ENCODE measurements around the gene SCN10A. TPM values are rescaled to one million over a fixed set of nuclear protein-coding genes. Genes with fewer than 3 reads are reported as not detected.
A peak's percentile ranks its signal among the peaks of the same experiment; 100 is the strongest.

Gene SCN10A
- total RNA-seq, 4 donors from 2014 or later = not detected

GRCh38 chr3:38739396-38739689 is 76.7 kb downstream of the SCN10A start:
- Histone ChIP-seq H3K4me3 (no peak overlapping the region), H3K27me3 (peaks cover 10% of the 10 kb centered on the region), H3K9me3 (no peaks in the 10 kb centered on the region), H3K36me3 (no peaks in the 10 kb centered on the region), H3K27ac (no peak overlapping the region), H3K4me1 (no peaks in the 10 kb centered on the region)
- TF ChIP-seq POLR2A (IDR thresholded peaks at IDR 0.05) (no peak), EP300 (IDR thresholded peaks at IDR 0.05) (no peak)
- 41% methylated on average over 5 of the region's 5 CpGs for WGBS
- no peak for DNase-seq (ENCODE audit: low spot score in 2 of 2)

GRCh38 chr3:38738630-38739395 is 77.2 kb downstream of the SCN10A start:
- TF ChIP-seq POLR2AphosphoS5 (IDR thresholded peaks at IDR 0.05) (no peak), CTCF (IDR thresholded peaks at IDR 0.05) (peak in 1 of 2 donors; percentile 19)
- 58% methylated on average over 12 of the region's 13 CpGs for WGBS
- Histone ChIP-seq H3K4me3 (no peak overlapping the region), H3K36me3 (no peaks in the 10 kb centered on the region), H3K4me1 (no peaks in the 10 kb centered on the region), H3K27me3 (peaks cover 10% of the 10 kb centered on the region), H3K9me3 (no peaks in the 10 kb centered on the region), H3K27ac (no peak overlapping the region)
- no peak for DNase-seq (ENCODE audit: low spot score in 2 of 2)

GRCh38 chr3:38731522-38731921 is 84.5 kb downstream of the SCN10A start:
- Histone ChIP-seq H3K9me3 (no peaks in the 10 kb centered on the region), H3K27ac (no peak overlapping the region), H3K27me3 (no peaks in the 10 kb centered on the region), H3K4me1 (no peaks in the 10 kb centered on the region), H3K4me3 (no peak overlapping the region), H3K36me3 (no peaks in the 10 kb centered on the region)
- TF ChIP-seq POLR2A (IDR thresholded peaks at IDR 0.05) = no peak
- TF ChIP-seq EP300 (IDR thresholded peaks at IDR 0.05) = no peak
- TF ChIP-seq CTCF (IDR thresholded peaks at IDR 0.05) = no peak
- no peak for TF ChIP-seq POLR2AphosphoS5 (IDR thresholded peaks at IDR 0.05)
- DNase-seq (ENCODE audit: low spot score in 2 of 2) = no peak
- WGBS = 72% methylated on average over 3 of the region's 3 CpGs

- Histone ChIP-seq H3K27ac (no peak overlapping the region), H3K4me3 (no peak overlapping the region), H3K4me1 (no peaks in the 10 kb centered on the region), H3K9me3 (no peaks in the 10 kb centered on the region), H3K36me3 (no peaks in the 10 kb centered on the region), H3K27me3 (no peaks in the 10 kb centered on the region)
- no peak for DNase-seq (ENCODE audit: low spot score in 2 of 2)
- TF ChIP-seq CTCF (IDR thresholded peaks at IDR 0.05) = no peak
Measured at GRCh38 chr3:38730281-38730680, 85.7 kb downstream of the SCN10A start.

GRCh38 chr3:38728008-38728407 is 88.0 kb downstream of the SCN10A start:
- no peak for DNase-seq (ENCODE audit: low spot score in 2 of 2)
- WGBS = 27% methylated on average over 1 of the region's 1 CpG
- Histone ChIP-seq H3K9me3 (no peaks in the 10 kb centered on the region), H3K4me3 (no peak overlapping the region), H3K27ac (no peak overlapping the region), H3K4me1 (no peaks in the 10 kb centered on the region), H3K27me3 (no peaks in the 10 kb centered on the region), H3K36me3 (no peaks in the 10 kb centered on the region)
- TF ChIP-seq CTCF (IDR thresholded peaks at IDR 0.05) (no peak), POLR2A (IDR thresholded peaks at IDR 0.05) (no peak), POLR2AphosphoS5 (IDR thresholded peaks at IDR 0.05) (no peak), EP300 (IDR thresholded peaks at IDR 0.05) (no peak)

GRCh38 chr3:38726751-38727150 is 89.3 kb downstream of the SCN10A start:
- TF ChIP-seq CTCF (IDR thresholded peaks at IDR 0.05) = no peak
- no peak for TF ChIP-seq POLR2A (IDR thresholded peaks at IDR 0.05)
- TF ChIP-seq EP300 (IDR thresholded peaks at IDR 0.05) = no peak
- TF ChIP-seq POLR2AphosphoS5 (IDR thresholded peaks at IDR 0.05) = no peak
- no peak for DNase-seq (ENCODE audit: low spot score in 2 of 2)
- Histone ChIP-seq H3K27ac (no peak overlapping the region), H3K4me1 (no peaks in the 10 kb centered on the region), H3K36me3 (no peaks in the 10 kb centered on the region), H3K27me3 (no peaks in the 10 kb centered on the region), H3K9me3 (no peaks in the 10 kb centered on the region), H3K4me3 (no peak overlapping the region)
- WGBS = 72% methylated on average over 7 of the region's 7 CpGs

Measured in suprapubic skin (tissue), 4 donors.